ENCODE data around the gene CFAP65.

The CFAP65 gene

GRCh38 chr2:219060821-219061791, 19.8 kb upstream of the CFAP65 start, which contains the start of gene IHH:
Gene IHH, minus strand, starts transcription at chr2:219060921. Its CDS starts 454 bp downstream, at chr2:219060467.
- no peak for DNase-seq

- no peak for DNase-seq
Measured at GRCh38 chr2:219059725-219060682, 18.7 kb upstream of the CFAP65 start.

GRCh38 chr2:219059375-219059724, 18.0 kb upstream of the CFAP65 start:
- no peak for DNase-seq

GRCh38 chr2:219058541-219059374, 17.4 kb upstream of the CFAP65 start:
- no peak for DNase-seq

GRCh38 chr2:219057709-219058540, 16.6 kb upstream of the CFAP65 start:
- no peak for DNase-seq

GRCh38 chr2:219056896-219057708, 15.8 kb upstream of the CFAP65 start:
- DNase-seq = no peak

GRCh38 chr2:219056176-219056895, 15.0 kb upstream of the CFAP65 start:
- DNase-seq = no peak

- no peak for DNase-seq
Measured at GRCh38 chr2:219054956-219055903, 13.9 kb upstream of the CFAP65 start.

GRCh38 chr2:219049282-219049681, 8.0 kb upstream of the CFAP65 start:
- DNase-seq = no peak

- DNase-seq = no peak
Measured at GRCh38 chr2:219045937-219046550, 4.7 kb upstream of the CFAP65 start.

GRCh38 chr2:219042750-219043149, 1.4 kb upstream of the CFAP65 start:
- no peak for DNase-seq

GRCh38 chr2:219042157-219042556, 841 bp upstream of the CFAP65 start:
- no peak for DNase-seq

GRCh38 chr2:219038600-219038999, 2.7 kb downstream of the CFAP65 start:
- no peak for DNase-seq

- DNase-seq = no peak
Measured at GRCh38 chr2:219037783-219038499, 3.4 kb downstream of the CFAP65 start.

- no peak for DNase-seq
Measured at GRCh38 chr2:219035942-219036341, 5.4 kb downstream of the CFAP65 start.

- no peak for DNase-seq
Measured at GRCh38 chr2:219034823-219035222, 6.5 kb downstream of the CFAP65 start.

- DNase-seq = no peak
Measured at GRCh38 chr2:219032051-219032745, 9.1 kb downstream of the CFAP65 start.
